ENCODE data around the gene STN1.

Gene STN1, protein sequence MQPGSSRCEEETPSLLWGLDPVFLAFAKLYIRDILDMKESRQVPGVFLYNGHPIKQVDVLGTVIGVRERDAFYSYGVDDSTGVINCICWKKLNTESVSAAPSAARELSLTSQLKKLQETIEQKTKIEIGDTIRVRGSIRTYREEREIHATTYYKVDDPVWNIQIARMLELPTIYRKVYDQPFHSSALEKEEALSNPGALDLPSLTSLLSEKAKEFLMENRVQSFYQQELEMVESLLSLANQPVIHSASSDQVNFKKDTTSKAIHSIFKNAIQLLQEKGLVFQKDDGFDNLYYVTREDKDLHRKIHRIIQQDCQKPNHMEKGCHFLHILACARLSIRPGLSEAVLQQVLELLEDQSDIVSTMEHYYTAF

DNA sequence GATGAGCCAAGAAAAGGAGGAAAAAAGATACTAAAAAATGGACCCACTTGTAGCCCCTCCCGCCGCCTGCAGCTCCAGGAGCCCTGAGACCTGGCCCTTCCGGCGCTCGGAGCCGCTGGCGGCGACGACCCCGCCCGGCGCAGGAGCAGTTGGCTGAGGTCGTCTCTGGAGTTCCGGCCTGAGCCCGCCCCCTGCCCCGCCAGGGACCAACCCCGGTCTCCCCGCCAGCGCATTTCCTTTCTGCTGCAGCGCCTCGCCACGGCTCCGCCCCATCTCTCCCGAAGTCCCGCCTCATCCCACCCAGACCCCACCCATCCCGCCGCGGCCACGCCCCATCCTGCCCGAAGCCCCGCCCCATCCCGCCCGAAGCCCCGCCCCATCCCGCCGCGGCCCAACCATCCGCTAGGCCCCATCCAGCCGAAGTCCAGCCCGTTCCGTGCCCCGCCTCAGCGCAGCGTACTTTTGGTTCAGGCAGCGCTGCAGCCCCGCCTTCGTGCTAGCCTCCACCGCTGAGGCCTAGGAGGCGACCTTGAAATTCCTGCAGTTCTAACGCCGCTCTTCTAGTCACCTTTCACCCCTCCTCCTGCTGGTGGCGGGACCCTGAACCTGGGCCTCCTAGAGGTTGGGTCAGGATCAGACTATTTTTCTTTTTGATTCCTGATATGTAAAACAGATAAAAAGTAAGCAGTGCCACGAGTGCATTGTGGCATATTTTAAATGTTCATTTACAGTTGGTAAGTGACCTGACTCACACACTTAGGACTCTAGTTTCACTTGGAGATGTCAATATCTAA lies at the start of gene STN1:
TSS of gene STN1 (minus strand) at position 132 of the 794 bp plus-strand sequence. CDS start 590 bp downstream, outside the sequence.
- peak; percentile 98 for DNase-seq (ENCODE audit: low spot score)

DNA sequence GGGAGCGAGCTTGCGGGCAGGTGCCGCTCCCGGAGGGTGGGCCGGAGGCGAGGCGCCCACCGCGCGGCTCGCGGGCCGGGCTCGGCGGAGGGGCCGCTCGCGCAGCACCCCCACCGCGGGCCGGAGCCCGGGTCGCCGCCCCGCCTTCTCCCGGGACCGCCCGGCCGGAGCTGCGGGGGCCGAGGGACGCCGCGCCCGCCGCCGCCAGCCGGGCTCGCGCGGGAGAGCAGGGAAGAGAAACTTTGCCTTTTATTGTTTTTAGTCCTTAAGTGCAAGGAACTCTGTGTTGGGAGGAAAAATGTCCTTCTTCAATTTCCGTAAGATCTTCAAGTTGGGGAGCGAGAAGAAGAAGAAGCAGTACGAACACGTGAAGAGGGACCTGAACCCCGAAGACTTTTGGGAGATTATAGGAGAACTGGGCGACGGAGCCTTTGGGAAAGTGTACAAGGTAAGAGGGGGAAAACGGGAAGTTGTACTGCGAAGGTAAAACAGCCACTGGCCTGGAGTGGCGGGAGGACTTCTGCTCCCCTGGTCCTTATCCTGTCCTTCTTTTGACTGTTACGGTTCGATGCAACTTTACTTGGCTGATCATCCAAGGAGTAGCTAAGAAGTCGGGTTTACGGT lies 49.6 kb upstream of the STN1 start:
- DNase-seq (ENCODE audit: low spot score): peak; percentile 49

DNA sequence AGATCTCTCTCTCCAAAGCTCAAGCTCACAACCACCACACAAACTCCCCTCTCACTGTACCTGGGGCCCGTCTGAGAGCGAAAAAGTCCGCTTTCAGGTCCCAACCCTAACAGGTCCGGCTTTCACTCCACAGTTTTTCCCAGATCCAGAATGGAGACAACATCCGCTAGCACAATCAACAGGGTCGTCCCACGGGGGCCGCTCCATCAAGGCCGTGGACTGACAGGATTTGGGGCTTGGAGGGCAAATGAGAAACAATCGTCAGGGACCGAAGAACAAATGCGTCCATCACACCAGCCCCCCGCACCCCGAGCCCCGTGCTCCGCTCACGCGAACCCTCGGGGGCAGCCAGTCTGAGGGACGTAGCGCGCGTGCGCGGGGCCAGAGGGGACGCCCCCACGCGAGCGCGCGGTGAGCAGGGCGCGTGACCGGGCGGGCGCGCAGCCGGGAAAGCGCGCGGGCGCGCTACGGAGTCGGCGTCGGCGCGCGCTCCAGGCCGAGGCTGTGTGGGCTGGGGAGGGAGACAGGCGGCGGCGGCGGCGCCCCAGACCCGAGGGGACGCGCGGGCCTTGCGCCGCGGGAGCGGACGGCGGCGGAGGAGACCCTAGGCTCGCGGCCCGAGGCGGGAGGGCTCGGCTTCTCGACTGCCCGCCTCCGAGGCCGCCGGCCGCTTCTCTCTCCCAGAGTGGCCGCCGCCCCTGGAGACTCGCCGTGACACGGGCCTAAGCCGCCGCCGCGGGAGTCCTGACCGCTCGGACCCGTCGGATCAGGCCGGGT lies 48.9 kb upstream of the STN1 start, which contains the start of gene SLK:
TSS of gene SLK (plus strand) at position 470 of the 777 bp plus-strand sequence. CDS start 606 bp downstream, outside the sequence.
- peak; percentile 88 for DNase-seq (ENCODE audit: low spot score)

DNA sequence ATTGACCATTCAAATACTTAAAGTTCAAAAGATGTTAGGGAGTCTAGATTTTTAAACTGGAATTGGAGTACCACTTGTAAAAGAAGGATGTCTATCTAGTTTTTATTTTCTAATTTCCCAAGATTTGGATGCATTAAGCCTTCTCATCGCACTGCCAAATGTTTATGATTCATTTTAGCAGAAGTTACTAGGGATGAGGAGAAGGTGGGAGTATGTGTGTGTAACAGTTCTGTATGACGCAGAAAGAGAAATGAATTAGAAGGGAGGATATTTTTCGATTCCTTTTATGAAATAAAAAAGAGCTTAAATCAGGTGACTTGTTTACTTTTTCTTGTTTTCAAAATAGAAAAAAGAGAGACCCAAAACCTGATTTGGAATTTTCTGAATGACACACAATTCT lies 42.1 kb upstream of the STN1 start:
- no peak for DNase-seq (ENCODE audit: low spot score)

DNA sequence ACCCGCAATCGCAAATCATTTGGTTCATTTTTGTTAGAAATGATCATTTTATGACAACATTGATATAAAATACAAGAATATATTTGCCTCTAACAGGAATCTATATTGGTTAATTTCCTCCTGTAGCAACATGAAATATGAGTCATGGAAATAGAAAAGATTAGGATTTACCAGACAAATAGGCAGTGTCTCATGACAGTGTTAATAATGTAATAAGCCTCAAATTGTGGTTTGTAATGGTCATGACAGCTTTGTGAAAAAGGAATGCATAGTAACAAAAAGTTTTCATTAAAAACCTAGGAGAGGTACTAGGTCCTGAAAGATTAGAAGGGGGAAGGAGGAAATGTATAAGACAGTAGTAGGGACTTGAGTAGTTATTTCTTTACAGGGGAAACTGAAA lies 41.0 kb upstream of the STN1 start:
- DNase-seq (ENCODE audit: low spot score): no peak

DNA sequence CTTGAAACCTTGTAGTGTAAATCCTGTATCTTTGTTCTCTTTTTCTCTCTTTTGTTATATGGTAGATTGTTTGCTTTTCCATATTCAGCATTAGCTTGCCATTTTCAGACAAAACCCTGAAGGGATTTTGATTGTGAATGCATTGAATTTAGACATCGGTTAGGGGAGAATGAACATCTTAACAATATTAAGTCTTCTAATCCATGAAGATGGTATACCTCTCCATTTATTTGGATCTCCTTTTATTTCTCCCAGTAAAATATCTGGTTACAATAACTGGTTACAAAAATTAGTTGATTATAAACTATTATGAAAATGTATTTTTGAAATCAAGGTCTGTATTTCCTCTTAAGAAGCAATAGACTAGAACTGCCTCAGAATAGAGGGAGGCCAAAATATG lies 36.6 kb upstream of the STN1 start:
- DNase-seq (ENCODE audit: low spot score): no peak

DNA sequence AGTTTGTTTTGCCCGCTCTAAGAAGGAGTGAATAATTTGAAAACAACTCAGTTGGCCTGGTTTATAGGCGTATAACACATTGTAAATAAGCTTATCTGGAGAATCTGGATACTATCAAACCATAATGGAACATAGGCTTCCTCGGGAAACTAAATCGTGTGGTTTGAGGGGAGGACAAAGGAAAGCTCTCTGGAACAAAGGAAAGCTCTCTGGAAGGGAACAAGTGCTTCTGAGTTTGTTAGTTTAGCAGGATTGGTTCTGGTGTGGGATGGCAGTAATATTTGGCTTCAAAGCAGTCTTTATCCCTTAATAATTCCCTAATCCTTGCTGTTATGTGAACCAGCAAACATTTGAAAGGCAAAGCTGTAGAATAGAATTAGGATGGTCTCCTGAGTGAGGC lies 34.0 kb upstream of the STN1 start:
- no peak for DNase-seq (ENCODE audit: low spot score)

DNA sequence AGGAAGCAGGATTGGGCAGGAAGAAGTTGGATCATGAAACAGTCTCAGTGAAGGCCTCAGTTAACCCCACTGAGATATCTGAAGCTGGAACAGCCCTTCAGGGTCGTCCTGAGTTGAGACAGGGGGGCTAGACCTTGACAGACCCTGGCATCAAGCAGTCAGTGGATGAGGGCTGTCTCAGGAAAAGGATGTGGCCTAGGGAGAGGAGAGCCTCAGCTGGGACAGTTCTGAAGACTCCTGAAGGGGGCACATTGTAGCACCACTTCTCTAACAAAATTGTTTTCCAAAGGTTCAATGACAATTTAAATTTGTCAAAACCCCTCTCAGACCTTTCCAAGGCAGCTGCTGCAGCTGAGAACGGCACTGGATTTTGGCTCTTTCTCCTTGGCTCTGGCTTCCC lies 33.2 kb upstream of the STN1 start:
- no peak for DNase-seq (ENCODE audit: low spot score)

DNA sequence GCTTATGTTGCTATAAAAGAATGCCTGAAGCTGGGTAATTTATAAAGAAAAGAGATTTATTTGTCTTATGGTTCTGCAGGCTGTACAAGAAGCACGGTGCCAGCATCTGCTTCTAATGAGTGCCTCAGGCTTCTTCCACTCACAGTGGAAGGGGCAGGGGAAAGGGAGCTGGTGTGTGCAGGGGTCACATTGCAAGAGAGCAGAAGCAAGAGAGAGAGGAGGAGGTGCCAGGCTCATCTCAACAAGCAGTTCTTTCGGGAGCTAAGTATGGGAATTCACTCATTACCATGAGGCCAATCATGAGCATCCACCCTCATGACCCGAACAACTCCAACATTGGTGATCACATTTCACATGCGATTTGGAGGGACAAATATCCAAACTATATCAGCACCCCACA lies 31.7 kb upstream of the STN1 start:
- DNase-seq (ENCODE audit: low spot score): no peak

DNA sequence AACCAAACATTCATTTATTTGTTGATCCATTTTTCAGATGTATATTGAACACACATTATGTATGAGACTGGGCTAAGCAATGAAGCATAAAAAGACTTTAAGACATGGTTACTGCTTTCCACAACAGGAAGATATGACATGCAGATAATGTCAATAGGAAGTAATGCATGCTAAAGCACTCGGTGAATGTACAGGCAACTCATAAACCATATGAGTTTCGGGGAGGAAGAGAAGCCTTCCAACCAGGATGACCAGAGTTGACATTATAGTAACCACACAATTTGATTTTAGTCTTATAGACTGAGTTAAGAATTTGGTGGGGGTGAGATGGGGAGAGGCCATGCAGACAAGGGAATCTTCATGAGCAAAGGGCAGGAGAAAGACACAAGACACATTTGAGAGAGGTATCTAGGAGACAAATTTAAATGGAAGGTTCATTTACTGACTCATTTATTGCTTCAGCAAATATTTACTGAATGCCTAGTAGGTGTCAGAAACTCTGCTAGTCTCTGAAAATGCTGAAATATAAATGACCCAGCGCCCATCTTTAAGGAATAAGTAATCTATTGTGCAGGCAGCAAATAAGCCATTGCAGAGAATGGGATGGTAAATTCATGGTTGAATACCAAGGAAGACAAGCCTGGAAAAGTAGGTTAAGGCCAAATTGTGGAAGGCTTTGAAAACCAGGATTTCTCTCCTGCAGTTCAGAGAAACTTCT lies 30.0 kb upstream of the STN1 start:
- DNase-seq (ENCODE audit: low spot score): no peak

DNA sequence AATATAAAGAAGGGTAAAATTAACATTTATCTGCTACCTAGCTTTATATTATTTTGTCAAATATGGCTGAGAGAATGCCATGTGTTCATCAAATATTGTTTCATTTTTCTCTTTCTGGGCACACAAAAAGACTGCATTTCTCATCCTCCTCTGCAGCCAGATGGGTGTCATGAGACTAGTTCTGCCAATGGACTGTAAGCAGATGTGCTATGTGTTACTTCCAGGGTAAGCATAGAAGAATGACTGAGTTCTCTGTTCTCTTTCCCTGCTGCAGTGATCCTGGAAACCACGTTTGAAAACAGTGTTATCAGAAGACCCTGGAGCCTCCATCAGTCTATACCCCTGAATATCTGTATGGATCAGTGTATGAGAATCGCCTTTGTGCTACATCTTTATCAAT lies 24.9 kb upstream of the STN1 start:
- no peak for DNase-seq (ENCODE audit: low spot score)

DNA sequence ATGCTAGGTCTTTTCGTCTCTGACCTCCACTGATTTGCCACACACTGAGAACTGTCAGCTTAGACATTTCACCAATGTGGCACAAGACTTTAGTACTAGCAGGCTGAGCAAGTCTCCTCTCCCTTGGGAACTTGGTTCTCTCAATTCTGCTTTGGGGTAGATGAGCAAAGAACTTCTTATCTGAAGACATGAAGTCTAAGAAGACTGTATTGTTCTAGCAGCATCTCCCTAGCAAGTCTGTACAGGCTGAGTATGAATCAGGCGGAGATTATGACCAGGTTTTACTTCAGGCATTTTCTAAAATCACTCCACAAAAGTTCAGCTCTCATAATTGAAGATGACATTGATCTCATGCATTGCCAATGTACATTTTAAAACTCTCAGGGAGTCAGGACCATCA lies 23.8 kb upstream of the STN1 start:
- no peak for DNase-seq (ENCODE audit: low spot score)

DNA sequence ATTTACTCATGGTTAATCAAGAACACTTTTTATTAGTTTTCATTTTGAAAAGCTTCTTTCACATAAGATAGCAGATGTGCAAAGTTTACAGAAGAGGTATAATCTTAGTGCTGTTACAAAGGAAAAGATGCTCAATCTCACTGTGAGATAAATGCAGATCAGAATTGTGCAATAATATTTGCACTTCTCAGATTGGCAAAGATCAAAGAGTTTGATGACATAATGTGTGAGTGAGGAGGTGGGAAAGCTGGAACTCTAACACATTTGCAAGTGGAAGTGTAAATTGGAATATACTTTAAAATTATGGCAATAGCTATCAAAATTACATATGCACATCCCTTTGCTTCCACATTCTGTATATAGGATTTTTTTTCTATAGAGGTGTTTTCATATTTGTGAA lies 21.5 kb upstream of the STN1 start:
- DNase-seq (ENCODE audit: low spot score): no peak

DNA sequence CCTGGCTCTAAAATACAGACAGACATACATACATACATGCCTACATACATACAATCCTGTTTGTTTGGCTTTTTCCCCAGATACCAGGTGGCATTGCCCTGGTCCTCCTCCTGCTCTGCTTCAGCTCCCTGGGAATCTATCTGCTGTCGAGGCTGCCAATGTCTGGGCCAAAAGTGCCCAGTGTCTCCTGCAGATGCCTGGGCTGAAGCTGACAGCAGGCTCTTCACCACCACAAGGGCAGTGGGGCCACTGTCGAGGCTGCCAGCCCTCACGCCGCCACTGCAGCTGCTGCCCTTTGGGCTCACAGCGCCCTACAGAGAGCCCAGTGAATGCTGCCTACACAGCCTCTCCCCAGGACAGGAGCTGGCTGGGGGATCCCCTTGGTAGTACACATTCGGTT lies 18.0 kb upstream of the STN1 start:
- no peak for DNase-seq (ENCODE audit: low spot score)

DNA sequence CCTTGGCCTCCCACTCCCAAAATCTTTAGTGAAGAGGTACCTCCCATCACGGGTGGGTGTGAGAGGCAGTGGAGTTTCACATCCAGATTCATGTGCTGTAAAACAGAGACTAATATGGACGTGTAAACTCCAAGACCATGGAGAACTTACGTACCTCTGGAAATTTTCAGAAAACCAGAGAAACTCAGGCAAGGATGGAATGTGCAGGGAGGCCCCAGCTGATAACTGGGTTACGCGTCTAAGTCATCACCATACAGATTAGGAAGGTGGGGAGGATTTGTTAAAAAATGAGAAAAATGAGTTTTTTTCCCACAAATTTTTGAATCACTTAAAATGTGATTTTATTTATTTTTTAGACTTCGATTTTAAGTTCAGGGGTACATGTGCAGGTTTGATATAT lies 16.3 kb upstream of the STN1 start:
- no peak for DNase-seq (ENCODE audit: low spot score)

DNA sequence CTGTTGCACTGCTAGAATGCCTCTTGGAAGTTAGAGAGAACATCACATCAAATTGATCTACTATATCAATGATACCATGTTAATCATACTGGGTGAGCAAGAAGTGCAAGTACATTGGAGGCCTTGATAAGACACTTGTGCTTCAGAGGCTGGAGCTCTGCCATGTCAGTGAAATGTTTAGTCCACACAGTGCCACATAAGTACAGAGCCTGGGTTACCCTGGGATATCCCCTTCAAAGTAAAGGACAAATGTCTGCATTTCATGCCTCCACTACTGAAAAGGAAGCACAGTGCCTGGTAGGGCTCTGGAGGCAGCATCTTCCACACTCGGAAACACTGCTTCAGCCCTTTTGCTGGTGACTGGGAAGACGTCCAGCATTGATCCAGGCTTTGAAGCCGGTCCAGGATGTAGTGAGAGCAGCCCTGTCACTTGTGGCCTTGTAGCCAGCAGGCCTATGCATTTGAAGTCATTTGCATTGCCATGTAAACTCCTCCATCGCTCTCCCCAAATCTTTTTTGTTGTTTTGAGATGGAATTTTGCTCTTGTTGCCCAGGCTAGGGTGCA lies 15.7 kb upstream of the STN1 start:
- no peak for DNase-seq (ENCODE audit: low spot score)

DNA sequence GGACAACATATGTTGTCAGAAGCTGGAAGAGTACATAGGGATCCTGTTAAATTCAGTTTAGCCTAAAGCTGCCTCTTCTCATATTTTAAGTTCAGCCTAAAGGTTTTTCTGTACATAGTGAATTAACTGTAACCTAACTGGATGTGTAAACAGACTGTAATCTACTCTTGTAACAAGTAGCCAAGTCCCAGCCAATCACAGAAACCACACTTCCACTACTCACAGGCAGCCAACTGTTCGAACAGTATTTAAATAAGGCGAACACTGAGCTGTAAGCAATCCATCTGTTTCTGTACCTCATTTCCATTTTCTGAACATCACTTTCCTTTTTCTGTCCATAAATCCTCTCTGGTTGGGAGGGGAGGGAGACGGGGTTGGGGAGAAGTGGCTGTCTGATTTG lies 15.0 kb upstream of the STN1 start:
- no peak for DNase-seq (ENCODE audit: low spot score)

DNA sequence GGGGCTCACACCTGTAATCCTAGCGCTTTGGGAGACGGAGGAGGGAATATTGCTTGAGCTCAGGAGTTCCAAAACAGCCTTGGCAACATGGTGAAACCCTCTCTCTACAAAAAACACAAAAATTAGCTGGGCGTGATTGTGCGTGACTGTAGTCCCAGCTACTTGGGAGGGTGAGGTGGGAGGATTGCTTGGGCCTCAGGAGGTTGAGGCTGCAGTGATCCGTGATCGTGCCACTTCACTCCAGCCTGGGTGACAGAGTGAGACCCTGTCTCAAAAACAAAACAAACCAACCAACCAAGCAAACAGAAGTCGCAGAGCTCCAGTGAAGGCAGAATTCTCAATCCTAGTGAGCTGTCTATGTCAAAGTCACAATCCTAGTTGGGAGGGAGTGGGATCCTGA lies 14.3 kb upstream of the STN1 start:
- no peak for DNase-seq (ENCODE audit: low spot score)

DNA sequence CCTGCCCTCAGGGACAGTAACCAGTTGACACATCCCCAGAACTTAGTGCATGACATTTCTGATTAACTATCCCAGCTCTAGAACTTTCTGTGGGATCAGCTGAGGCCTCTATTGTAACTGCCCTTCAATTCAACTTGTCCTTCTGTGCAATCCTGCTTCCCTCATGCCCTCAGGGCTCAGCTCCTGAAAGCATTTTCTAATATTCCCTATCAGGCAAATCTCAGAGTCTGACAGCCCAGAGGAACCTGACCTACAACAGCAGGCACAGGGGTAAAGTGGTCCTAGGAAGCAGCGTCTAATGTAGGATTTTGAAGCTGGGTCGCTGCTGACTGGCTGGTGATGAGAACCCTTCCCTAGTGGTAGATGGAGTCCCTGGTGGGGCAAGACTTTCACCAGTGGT lies 13.6 kb upstream of the STN1 start:
- DNase-seq (ENCODE audit: low spot score): no peak

DNA sequence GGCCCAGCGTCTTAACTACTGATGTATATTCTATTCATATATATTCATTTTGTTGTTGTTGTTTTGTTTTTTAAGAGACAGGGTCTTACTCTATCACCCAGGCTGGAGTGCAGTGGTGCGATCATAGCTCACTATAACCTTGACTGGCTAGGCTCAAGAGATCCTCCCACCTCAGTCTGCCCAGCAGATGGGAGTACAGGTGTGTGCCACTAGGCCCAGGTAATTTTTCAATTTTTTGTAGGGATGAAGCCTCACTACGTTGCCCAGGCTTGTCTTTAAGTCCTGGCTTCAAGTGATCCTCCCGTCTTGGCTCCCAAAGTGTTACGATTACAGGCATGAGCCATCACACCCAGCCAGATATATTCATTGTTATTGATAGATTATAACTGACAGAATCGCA lies 12.9 kb upstream of the STN1 start:
- no peak for DNase-seq (ENCODE audit: low spot score)

DNA sequence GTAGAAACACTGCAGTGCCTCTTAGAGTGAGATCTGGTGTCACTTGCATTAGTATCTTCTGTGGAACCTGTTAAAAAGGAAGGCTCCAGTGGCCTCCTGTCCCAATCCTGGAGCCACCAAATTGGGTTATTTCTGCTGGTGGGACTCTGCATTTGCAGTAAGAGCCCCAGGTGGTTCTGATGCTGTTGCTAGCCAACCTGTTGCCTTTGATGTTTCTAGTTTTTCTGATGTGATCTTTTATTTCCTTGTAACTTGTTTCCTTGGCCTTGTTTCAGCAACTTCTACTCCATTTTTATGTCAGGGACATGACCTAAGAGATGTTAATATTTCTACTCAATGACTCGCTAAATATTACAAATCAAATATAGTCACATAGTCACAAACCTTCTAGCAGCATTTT lies 12.5 kb upstream of the STN1 start:
- DNase-seq (ENCODE audit: low spot score): no peak

All from kidney tubule cell (primary cell).